Memory B cell (primary cell): ENCODE data around the gene CUEDC1.
A peak's percentile ranks its signal among the peaks of the same experiment; 100 is the strongest.

Experiments
- ATAC-seq: fragments of 150-1000 bp; cut with Tn5 transposase; 2 replicates; pipeline ENCODE4 v1.10.0; 2021; ENCODE audit warnings: low read depth, mild to moderate bottlenecking, moderate library complexity
- DNase-seq, 2 donors: peaks; one replicate each; pipeline ENCODE4 v3.0.0; 2022; ENCODE audit warnings: low spot score in 2 of 2
- H3K27ac Mint-ChIP-seq: one replicate; pipeline ENCODE4 v1.8.0; 2022; ENCODE audit warnings: mild to moderate bottlenecking, moderate library complexity, mixed read lengths
- H3K27me3 Mint-ChIP-seq: one replicate; pipeline ENCODE4 v1.8.0; 2022; ENCODE audit warnings: mixed read lengths
- H3K36me3 Mint-ChIP-seq: one replicate; pipeline ENCODE4 v1.8.0; 2022; ENCODE audit warnings: mild to moderate bottlenecking, mixed read lengths
- H3K4me1 Mint-ChIP-seq: one replicate; pipeline ENCODE4 v1.8.0; 2022; ENCODE audit warnings: mixed read lengths
- H3K4me3 Mint-ChIP-seq: one replicate; pipeline ENCODE4 v1.8.0; 2022; ENCODE audit warnings: mild to moderate bottlenecking, moderate library complexity, mixed read lengths
- H3K9me3 Mint-ChIP-seq: one replicate; pipeline ENCODE4 v1.8.0; 2022; ENCODE audit warnings: mixed read lengths

The CUEDC1 gene

GRCh38 chr17:57861790-57862693 is 93.2 kb downstream of the CUEDC1 start:
- Mint-ChIP-seq H3K9me3 (no peaks in the 10 kb centered on the region), H3K4me1 (peaks cover 12% of the 10 kb centered on the region), H3K27ac (no peak overlapping the region), H3K4me3 (no peak overlapping the region), H3K36me3 (no peaks in the 10 kb centered on the region), H3K27me3 (peaks cover 16% of the 10 kb centered on the region)
- ATAC-seq (no peak), DNase-seq (no peak)

- Mint-ChIP-seq H3K4me1 (peaks cover 10% of the 10 kb centered on the region), H3K27ac (no peak overlapping the region), H3K9me3 (no peaks in the 10 kb centered on the region), H3K36me3 (no peaks in the 10 kb centered on the region), H3K4me3 (peak overlapping the region; percentile 85), H3K27me3 (peaks cover 16% of the 10 kb centered on the region)
- DNase-seq (no peak), ATAC-seq (peak; percentile 71)
These were observed 94.0 kb downstream of the CUEDC1 start for GRCh38 chr17:57861000-57861789.

- Mint-ChIP-seq H3K4me3 (peak overlapping the region; percentile 85), H3K27me3 (peaks cover 18% of the 10 kb centered on the region), H3K4me1 (peaks cover 10% of the 10 kb centered on the region), H3K27ac (no peak overlapping the region), H3K9me3 (no peaks in the 10 kb centered on the region), H3K36me3 (no peaks in the 10 kb centered on the region)
- ATAC-seq (no peak), DNase-seq (no peak)
These were observed 94.7 kb downstream of the CUEDC1 start for GRCh38 chr17:57860414-57860999.

- DNase-seq (no peak), ATAC-seq (no peak)
- H3K27me3 Mint-ChIP-seq, result peaks cover 15% of the 10 kb centered on the region
- no peak overlapping the region for H3K27ac Mint-ChIP-seq
- no peak overlapping the region for H3K4me3 Mint-ChIP-seq
- H3K9me3 Mint-ChIP-seq, result no peaks in the 10 kb centered on the region
- H3K4me1 Mint-ChIP-seq, result peaks cover 10% of the 10 kb centered on the region
- H3K36me3 Mint-ChIP-seq, result no peaks in the 10 kb centered on the region
These were observed 95.4 kb downstream of the CUEDC1 start for GRCh38 chr17:57859601-57860413.

DNA sequence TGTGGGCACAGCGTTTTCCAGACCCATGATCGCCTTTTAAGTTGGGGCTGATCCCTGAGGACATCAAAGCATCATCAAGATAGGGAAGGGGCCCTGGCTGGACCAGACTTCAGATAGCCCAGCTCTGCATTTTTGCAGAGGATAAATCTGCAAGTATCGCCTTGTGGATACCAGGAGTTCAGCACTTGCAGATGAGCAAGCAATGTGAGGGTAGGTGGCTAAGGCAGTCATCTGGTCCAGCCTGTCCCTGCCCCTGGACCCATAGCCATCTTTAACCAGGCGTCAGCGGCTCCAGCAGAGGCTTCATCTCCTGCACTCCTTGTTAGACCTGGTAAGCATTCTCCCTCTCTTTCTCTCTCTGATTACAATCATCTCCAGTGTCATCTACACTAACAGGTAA is 96.4 kb downstream of the CUEDC1 start:
- DNase-seq (no peak), ATAC-seq (no peak)
- Mint-ChIP-seq H3K9me3 (no peaks in the 10 kb centered on the region), H3K36me3 (no peaks in the 10 kb centered on the region), H3K4me3 (no peak overlapping the region), H3K27ac (no peak overlapping the region), H3K27me3 (peaks cover 11% of the 10 kb centered on the region), H3K4me1 (peaks cover 10% of the 10 kb centered on the region)

DNA sequence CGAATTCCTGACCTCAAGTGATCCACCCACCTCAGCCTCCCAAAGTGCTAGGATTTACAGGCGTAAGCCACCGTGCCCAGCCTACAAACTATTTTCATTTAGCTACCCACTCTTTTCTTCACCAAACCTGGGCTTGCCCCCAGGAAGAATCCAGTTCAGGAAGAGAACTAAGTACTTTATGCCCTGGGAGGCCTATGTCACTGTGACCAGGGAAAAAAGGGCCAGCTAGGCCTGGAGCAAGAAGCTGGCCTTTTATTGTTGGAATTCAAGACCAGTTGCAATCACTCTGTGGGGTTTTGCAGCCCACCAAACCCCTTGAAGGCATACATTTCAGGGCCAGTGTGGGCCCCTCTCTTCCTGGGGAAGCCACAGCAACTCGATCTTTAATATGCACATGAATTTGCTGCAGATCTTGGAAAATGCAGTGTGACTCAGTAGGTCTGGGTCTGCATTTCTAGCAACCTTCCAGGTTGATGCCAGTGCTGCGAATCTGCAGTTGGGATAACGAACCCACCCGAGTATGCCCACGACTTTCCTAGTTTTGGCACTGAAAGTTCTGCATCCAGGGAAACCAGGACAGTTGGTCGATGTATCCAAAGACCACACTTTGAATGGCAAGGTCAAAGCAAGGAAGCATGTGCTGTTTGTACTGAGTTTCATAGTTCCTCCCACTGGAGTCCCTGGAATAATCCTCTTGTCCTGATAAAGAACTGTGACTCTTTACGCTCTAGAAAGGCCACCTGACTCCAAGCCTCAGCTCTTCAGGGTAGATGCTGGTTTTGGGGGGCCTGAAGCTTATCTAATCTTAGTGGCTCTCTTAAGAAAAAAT is 98.2 kb downstream of the CUEDC1 start:
- DNase-seq, result no peak
- Mint-ChIP-seq H3K27me3 (peaks cover 7% of the 10 kb centered on the region), H3K27ac (no peak overlapping the region), H3K4me1 (peaks cover 10% of the 10 kb centered on the region), H3K4me3 (no peak overlapping the region), H3K36me3 (no peaks in the 10 kb centered on the region), H3K9me3 (no peaks in the 10 kb centered on the region)
- no peak for ATAC-seq

DNA sequence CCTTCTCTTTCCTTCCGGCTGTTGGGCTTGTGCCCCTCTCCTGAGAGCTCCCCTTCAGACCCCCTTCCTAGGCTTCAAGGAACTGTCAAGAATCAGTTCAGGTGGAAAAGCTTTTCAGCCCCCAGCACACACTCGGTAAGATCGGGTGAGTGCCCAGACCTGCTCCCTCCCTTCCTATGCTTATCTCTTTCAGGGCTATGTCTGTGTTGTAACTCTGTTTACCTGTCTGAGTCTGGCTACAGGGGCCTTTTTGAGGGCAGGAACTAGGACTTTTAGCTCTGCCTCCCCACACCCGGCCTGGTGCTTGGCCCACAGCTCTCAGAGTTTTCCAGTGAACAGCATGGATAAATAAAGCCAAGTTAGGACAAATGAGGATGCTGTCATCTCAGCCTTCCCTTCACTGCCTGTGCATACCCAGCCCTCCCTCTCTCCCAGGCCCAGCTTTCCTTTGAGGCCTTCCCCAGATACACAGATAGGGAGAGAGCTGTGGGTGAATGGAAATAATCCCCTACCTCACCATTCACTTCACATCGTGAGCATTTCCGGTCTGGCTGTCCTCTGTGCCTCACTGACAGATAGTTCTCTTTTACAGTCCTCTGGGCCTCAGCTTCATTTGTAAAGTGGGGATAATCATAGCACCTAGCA is 99.7 kb downstream of the CUEDC1 start:
- H3K4me1 Mint-ChIP-seq, result peaks cover 7% of the 10 kb centered on the region
- ATAC-seq, result no peak
- DNase-seq, result no peak
- no peaks in the 10 kb centered on the region for H3K9me3 Mint-ChIP-seq
- no peaks in the 10 kb centered on the region for H3K36me3 Mint-ChIP-seq
- no peak overlapping the region for H3K4me3 Mint-ChIP-seq
- peaks cover 5% of the 10 kb centered on the region for H3K27me3 Mint-ChIP-seq
- no peak overlapping the region for H3K27ac Mint-ChIP-seq

- ATAC-seq (no peak), DNase-seq (no peak)
- no peaks in the 10 kb centered on the region for H3K9me3 Mint-ChIP-seq
- H3K4me1 Mint-ChIP-seq, result peaks cover 19% of the 10 kb centered on the region
- H3K4me3 Mint-ChIP-seq, result no peak overlapping the region
- peaks cover 2% of the 10 kb centered on the region for H3K36me3 Mint-ChIP-seq
- no peak overlapping the region for H3K27ac Mint-ChIP-seq
- H3K27me3 Mint-ChIP-seq, result peaks cover 2% of the 10 kb centered on the region
These were observed 101.5 kb downstream of the CUEDC1 start for GRCh38 chr17:57853695-57854094.

- Mint-ChIP-seq H3K4me1 (peaks cover 17% of the 10 kb centered on the region), H3K27ac (no peak overlapping the region), H3K4me3 (no peak overlapping the region), H3K36me3 (peaks cover 4% of the 10 kb centered on the region), H3K9me3 (no peaks in the 10 kb centered on the region), H3K27me3 (peaks cover 2% of the 10 kb centered on the region)
- ATAC-seq (no peak), DNase-seq (no peak)
These were observed 102.3 kb downstream of the CUEDC1 start for GRCh38 chr17:57852955-57853328.

DNA sequence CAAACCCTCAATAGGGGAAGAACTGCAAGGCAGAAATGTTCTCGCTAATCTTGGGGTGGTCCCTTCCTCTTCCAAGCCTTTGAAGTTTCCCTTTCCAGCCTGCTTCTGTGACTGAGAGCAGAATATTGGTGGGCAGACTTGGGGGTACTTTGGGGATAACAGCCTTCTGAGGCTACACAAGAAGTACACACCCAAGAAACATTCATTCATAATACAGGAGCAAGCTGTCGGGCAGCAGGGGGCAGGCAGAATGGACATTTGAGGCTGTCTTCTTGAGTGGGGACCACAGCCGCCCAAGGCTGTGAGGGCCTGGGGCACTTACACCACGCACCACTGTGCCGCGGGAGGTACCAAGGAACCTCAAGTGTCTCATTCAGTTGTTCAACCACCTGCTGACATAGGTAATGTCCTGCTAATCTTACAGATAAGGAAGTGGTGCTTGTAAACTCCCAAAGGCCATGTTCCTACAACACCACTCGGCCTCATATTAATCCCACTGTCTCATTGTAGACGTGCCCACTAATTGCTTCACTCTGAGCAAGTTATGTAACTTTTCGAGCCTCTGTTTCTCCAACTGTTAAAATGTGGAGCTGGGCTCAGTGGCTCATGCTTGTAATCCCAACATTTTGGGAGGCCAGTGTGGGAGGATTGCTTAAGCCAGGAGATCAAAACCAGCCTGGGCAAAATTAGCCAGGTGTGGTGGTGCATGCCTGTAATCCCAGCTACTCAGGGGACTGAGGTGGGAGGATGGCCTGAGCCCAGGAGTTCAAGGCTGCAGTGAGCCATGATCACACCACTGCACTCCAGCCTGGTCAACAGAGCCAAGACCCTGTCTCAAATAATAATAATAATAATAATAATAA is 102.9 kb downstream of the CUEDC1 start:
- Mint-ChIP-seq H3K36me3 (peaks cover 4% of the 10 kb centered on the region), H3K27ac (peak overlapping the region; percentile 38), H3K4me1 (peaks cover 17% of the 10 kb centered on the region), H3K27me3 (peaks cover 2% of the 10 kb centered on the region), H3K4me3 (peak overlapping the region; percentile 77), H3K9me3 (no peaks in the 10 kb centered on the region)
- ATAC-seq, result no peak
- DNase-seq, result no peak

- Mint-ChIP-seq H3K4me1 (peaks cover 17% of the 10 kb centered on the region), H3K4me3 (peak within 1 kb of the TSS; percentile 97), H3K9me3 (no peaks in the 10 kb centered on the region), H3K36me3 (peaks cover 9% of the 10 kb centered on the region), H3K27ac (peak within 1 kb of the TSS; percentile 99), H3K27me3 (no peaks in the 10 kb centered on the region)
- DNase-seq, result peak; percentile 89 to 93
- ATAC-seq, result peak; percentile 88
These were observed 105.1 kb downstream of the CUEDC1 start, which contains the start of gene MRPS23 for GRCh38 chr17:57849874-57850754. MRPS23 (minus strand) TSS chr17:57850044; CDS start chr17:57850010, 34 bp downstream.
